GM23338 (cell line): ENCODE results near the gene CTU2.

Source experiments
- CREB1 ChIP-seq: fragments of 250-450 bp; sonication (Bioruptor Pico); IDR thresholded peaks from 2 replicates; pipeline ENCODE4 v1.5.0; 2020; ENCODE audit warnings: low read depth, mild to moderate bottlenecking, moderate library complexity
- ETS1 ChIP-seq: IDR thresholded peaks from 2 replicates; pipeline ENCODE4 v1.6.1; 2016; ENCODE audit warnings: antibody characterized with exemption
- EZH2 ChIP-seq: fragments of 200-600 bp; sonication (generic); IDR thresholded peaks from one replicate; pipeline ENCODE4 v1.8.0; 2017; ENCODE audit warnings: antibody characterized with exemption, mild to moderate bottlenecking, low read depth; ENCODE audit not compliant: unreplicated experiment
- EZH2phosphoT487 ChIP-seq: fragments of 200-600 bp; sonication (generic); IDR thresholded peaks from one replicate; pipeline ENCODE4 v1.8.1; 2018; ENCODE audit warnings: antibody characterized with exemption; ENCODE audit not compliant: unreplicated experiment
- JUNB ChIP-seq: IDR thresholded peaks from one replicate; pipeline ENCODE4 v1.6.1; 2016; ENCODE audit warnings: antibody characterized with exemption; ENCODE audit not compliant: unreplicated experiment
- POLR2AphosphoS5 ChIP-seq: IDR thresholded peaks from 2 replicates; pipeline ENCODE4 v1.6.1; 2016; ENCODE audit warnings: antibody characterized with exemption, low read depth
- ZNF114 ChIP-seq: fragments of 250-450 bp; sonication (Bioruptor Pico); IDR thresholded peaks from 2 replicates; pipeline ENCODE4 v1.5.0; 2020; ENCODE audit warnings: mild to moderate bottlenecking, moderate library complexity
- ZNF331 ChIP-seq: fragments of 250-450 bp; sonication (Bioruptor Pico); IDR thresholded peaks from 2 replicates; pipeline ENCODE4 v1.5.0; 2020; ENCODE audit warnings: low read depth, mild to moderate bottlenecking, moderate library complexity
- TF ChIP-seq, protein P1 (sequence below), 2 experiments: fragments of 200-600 bp in 1 of 2; sonication (generic) in 1 of 2; conservative IDR thresholded peaks; 2 replicates each; pipeline versions ENCODE4 v1.5.1 to v1.6.1; 2016 to 2017; ENCODE audit warnings: antibody characterized with exemption in 2 of 2, low read depth in 2 of 2, mild to moderate bottlenecking in 2 of 2, moderate library complexity in 1 of 2
- TF ChIP-seq, protein P2 (sequence below): IDR thresholded peaks from one replicate; pipeline ENCODE4 v1.6.1; 2018; ENCODE audit warnings: antibody characterized with exemption; ENCODE audit not compliant: unreplicated experiment
- TF ChIP-seq, protein P3 (sequence below): fragments of 250-450 bp; sonication (Bioruptor Pico); IDR thresholded peaks from 2 replicates; pipeline ENCODE4 v1.5.0; 2020; ENCODE audit warnings: mild to moderate bottlenecking, moderate library complexity

DNA sequence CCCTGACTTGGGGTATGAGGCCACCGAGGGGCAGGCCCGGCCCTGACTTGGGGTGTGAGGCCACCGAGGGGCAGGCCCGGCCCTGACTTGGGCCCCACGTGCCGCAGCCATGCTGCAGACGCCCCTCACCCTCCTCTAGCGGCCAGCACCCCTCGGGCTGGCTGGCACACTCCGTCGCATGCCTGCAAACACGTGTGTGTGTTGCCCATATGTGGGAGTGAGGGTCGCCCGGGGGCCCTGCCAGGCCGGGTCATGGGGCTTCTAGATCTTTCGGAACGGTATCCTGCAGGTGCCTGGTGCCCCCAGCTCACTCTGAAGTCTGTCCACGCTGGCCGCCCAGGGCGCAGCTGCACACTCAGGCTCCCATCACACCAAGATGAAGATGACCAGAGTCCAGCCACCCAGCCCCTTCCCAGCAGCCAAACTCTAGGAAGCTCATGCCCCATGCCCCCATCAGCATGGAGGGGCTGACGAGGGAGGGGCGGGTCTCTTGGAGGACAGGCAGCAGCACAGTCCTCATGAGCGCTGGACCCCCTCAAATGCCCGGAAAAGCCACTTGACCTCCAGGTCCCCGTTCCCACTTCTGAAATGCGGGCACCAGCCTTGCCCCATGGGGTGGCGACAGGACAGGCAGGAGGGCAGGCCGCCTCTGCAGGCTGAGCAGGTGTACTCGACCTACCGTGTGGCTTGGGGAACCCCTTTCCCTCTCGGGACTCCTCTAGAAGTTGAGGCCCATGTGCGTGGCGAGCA is 33.8 kb downstream of the CTU2 start:
- TF ChIP-seq, protein P1, sequence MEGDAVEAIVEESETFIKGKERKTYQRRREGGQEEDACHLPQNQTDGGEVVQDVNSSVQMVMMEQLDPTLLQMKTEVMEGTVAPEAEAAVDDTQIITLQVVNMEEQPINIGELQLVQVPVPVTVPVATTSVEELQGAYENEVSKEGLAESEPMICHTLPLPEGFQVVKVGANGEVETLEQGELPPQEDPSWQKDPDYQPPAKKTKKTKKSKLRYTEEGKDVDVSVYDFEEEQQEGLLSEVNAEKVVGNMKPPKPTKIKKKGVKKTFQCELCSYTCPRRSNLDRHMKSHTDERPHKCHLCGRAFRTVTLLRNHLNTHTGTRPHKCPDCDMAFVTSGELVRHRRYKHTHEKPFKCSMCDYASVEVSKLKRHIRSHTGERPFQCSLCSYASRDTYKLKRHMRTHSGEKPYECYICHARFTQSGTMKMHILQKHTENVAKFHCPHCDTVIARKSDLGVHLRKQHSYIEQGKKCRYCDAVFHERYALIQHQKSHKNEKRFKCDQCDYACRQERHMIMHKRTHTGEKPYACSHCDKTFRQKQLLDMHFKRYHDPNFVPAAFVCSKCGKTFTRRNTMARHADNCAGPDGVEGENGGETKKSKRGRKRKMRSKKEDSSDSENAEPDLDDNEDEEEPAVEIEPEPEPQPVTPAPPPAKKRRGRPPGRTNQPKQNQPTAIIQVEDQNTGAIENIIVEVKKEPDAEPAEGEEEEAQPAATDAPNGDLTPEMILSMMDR (conservative IDR thresholded peaks at IDR 0.05; ENCODE audit: low read depth in 2 of 2): no peak
- TF ChIP-seq EZH2 (no peak), POLR2AphosphoS5 (no peak), EZH2phosphoT487 (no peak), ETS1 (no peak), JUNB (no peak), CREB1 (no peak), ZNF114 (CRISPR knock-in tag) (no peak), ZNF331 (CRISPR knock-in tag) (no peak)
- TF ChIP-seq, protein P2, sequence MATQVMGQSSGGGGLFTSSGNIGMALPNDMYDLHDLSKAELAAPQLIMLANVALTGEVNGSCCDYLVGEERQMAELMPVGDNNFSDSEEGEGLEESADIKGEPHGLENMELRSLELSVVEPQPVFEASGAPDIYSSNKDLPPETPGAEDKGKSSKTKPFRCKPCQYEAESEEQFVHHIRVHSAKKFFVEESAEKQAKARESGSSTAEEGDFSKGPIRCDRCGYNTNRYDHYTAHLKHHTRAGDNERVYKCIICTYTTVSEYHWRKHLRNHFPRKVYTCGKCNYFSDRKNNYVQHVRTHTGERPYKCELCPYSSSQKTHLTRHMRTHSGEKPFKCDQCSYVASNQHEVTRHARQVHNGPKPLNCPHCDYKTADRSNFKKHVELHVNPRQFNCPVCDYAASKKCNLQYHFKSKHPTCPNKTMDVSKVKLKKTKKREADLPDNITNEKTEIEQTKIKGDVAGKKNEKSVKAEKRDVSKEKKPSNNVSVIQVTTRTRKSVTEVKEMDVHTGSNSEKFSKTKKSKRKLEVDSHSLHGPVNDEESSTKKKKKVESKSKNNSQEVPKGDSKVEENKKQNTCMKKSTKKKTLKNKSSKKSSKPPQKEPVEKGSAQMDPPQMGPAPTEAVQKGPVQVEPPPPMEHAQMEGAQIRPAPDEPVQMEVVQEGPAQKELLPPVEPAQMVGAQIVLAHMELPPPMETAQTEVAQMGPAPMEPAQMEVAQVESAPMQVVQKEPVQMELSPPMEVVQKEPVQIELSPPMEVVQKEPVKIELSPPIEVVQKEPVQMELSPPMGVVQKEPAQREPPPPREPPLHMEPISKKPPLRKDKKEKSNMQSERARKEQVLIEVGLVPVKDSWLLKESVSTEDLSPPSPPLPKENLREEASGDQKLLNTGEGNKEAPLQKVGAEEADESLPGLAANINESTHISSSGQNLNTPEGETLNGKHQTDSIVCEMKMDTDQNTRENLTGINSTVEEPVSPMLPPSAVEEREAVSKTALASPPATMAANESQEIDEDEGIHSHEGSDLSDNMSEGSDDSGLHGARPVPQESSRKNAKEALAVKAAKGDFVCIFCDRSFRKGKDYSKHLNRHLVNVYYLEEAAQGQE: no peak
- TF ChIP-seq, protein P3, sequence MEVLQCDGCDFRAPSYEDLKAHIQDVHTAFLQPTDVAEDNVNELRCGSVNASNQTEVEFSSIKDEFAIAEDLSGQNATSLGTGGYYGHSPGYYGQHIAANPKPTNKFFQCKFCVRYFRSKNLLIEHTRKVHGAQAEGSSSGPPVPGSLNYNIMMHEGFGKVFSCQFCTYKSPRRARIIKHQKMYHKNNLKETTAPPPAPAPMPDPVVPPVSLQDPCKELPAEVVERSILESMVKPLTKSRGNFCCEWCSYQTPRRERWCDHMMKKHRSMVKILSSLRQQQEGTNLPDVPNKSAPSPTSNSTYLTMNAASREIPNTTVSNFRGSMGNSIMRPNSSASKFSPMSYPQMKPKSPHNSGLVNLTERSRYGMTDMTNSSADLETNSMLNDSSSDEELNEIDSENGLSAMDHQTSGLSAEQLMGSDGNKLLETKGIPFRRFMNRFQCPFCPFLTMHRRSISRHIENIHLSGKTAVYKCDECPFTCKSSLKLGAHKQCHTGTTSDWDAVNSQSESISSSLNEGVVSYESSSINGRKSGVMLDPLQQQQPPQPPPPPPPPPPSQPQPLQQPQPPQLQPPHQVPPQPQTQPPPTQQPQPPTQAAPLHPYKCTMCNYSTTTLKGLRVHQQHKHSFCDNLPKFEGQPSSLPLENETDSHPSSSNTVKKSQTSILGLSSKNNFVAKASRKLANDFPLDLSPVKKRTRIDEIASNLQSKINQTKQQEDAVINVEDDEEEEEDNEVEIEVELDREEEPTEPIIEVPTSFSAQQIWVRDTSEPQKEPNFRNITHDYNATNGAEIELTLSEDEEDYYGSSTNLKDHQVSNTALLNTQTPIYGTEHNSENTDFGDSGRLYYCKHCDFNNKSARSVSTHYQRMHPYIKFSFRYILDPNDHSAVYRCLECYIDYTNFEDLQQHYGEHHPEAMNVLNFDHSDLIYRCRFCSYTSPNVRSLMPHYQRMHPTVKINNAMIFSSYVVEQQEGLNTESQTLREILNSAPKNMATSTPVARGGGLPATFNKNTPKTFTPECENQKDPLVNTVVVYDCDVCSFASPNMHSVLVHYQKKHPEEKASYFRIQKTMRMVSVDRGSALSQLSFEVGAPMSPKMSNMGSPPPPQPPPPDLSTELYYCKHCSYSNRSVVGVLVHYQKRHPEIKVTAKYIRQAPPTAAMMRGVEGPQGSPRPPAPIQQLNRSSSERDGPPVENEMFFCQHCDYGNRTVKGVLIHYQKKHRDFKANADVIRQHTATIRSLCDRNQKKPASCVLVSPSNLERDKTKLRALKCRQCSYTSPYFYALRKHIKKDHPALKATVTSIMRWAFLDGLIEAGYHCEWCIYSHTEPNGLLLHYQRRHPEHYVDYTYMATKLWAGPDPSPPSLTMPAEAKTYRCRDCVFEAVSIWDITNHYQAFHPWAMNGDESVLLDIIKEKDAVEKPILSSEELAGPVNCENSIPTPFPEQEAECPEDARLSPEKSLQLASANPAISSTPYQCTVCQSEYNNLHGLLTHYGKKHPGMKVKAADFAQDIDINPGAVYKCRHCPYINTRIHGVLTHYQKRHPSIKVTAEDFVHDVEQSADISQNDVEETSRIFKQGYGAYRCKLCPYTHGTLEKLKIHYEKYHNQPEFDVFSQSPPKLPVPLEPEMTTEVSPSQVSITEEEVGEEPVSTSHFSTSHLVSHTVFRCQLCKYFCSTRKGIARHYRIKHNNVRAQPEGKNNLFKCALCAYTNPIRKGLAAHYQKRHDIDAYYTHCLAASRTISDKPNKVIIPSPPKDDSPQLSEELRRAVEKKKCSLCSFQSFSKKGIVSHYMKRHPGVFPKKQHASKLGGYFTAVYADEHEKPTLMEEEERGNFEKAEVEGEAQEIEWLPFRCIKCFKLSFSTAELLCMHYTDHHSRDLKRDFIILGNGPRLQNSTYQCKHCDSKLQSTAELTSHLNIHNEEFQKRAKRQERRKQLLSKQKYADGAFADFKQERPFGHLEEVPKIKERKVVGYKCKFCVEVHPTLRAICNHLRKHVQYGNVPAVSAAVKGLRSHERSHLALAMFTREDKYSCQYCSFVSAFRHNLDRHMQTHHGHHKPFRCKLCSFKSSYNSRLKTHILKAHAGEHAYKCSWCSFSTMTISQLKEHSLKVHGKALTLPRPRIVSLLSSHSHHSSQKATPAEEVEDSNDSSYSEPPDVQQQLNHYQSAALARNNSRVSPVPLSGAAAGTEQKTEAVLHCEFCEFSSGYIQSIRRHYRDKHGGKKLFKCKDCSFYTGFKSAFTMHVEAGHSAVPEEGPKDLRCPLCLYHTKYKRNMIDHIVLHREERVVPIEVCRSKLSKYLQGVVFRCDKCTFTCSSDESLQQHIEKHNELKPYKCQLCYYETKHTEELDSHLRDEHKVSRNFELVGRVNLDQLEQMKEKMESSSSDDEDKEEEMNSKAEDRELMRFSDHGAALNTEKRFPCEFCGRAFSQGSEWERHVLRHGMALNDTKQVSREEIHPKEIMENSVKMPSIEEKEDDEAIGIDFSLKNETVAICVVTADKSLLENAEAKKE (CRISPR knock-in tag): no peak
